Calu3 (cell line): ENCODE results near the gene MCC. TPM values are rescaled to one million over a fixed set of nuclear protein-coding genes. Genes with fewer than 3 reads are reported as not detected.
"Not testable (repeated sequence)": the region's sequence is repeated elsewhere in the genome, so short reads cannot be mapped to it uniquely, and the experiment has no call there.

Experiments used
- BruUV-seq: library from RNA; stranded (reverse); fragments of 400-500 nt; replicated peaks from 2 replicates; lab custom pipeline; 2021; lab: Mats Ljungman, UMichigan
- CTCF ChIA-PET: fragments of 300-600 bp; sonication (Branson Sonifier 250); formaldehyde crosslinking; loops from one replicate; lab custom pipeline; 2022; ENCODE audit warnings: antibody characterized with exemption; lab: Charles Lee
- DNase-seq: peaks from one replicate; pipeline ENCODE4 v3.0.0; 2022
- H3K27ac Mint-ChIP-seq: one replicate; pipeline ENCODE4 v1.8.0; 2022; ENCODE audit warnings: mixed read lengths; ENCODE audit not compliant: unreplicated experiment
- H3K27me3 Mint-ChIP-seq: one replicate; pipeline ENCODE4 v1.8.0; 2022; ENCODE audit warnings: mixed read lengths; ENCODE audit not compliant: unreplicated experiment
- H3K36me3 Mint-ChIP-seq: one replicate; pipeline ENCODE4 v1.8.0; 2022; ENCODE audit warnings: mild to moderate bottlenecking, moderate library complexity, mixed read lengths; ENCODE audit not compliant: insufficient read depth, unreplicated experiment
- H3K4me1 Mint-ChIP-seq: one replicate; pipeline ENCODE4 v1.8.0; 2022; ENCODE audit warnings: mild to moderate bottlenecking, low read depth, mixed read lengths; ENCODE audit not compliant: unreplicated experiment
- H3K4me3 Mint-ChIP-seq: one replicate; pipeline ENCODE4 v1.8.0; 2022; ENCODE audit warnings: mild to moderate bottlenecking, low read depth, moderate library complexity, mixed read lengths; ENCODE audit not compliant: unreplicated experiment
- H3K9me3 Mint-ChIP-seq: one replicate; pipeline ENCODE4 v1.8.0; 2022; ENCODE audit warnings: low read depth, mixed read lengths; ENCODE audit not compliant: unreplicated experiment
- intact Hi-C: fragments of 100-400 bp; cut with micrococcal nuclease; formaldehyde crosslinking; loops from one replicate; pipeline ENCODE4 v1.10.0; 2022; ENCODE audit not compliant: unreplicated experiment
- total RNA-seq: library from RNA; stranded (reverse); gene quantifications from 2 replicates; pipeline ENCODE4 v1.2.3, GENCODE V29; 2022
- TF ChIP-seq, protein P1 (sequence below): fragments of 200-600 bp; IDR thresholded peaks from one replicate; pipeline ENCODE4 v1.8.0; 2022; ENCODE audit warnings: antibody characterized with exemption; ENCODE audit not compliant: unreplicated experiment

Gene MCC
- total RNA-seq, 1 experiment from 2014 or later, result 2.8 TPM

- DNase-seq, result no peak
- TF ChIP-seq, protein P1, sequence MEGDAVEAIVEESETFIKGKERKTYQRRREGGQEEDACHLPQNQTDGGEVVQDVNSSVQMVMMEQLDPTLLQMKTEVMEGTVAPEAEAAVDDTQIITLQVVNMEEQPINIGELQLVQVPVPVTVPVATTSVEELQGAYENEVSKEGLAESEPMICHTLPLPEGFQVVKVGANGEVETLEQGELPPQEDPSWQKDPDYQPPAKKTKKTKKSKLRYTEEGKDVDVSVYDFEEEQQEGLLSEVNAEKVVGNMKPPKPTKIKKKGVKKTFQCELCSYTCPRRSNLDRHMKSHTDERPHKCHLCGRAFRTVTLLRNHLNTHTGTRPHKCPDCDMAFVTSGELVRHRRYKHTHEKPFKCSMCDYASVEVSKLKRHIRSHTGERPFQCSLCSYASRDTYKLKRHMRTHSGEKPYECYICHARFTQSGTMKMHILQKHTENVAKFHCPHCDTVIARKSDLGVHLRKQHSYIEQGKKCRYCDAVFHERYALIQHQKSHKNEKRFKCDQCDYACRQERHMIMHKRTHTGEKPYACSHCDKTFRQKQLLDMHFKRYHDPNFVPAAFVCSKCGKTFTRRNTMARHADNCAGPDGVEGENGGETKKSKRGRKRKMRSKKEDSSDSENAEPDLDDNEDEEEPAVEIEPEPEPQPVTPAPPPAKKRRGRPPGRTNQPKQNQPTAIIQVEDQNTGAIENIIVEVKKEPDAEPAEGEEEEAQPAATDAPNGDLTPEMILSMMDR, result no peak
- no TSS peak for BruUV-seq
- H3K9me3 Mint-ChIP-seq, result peaks cover 11% of the 10 kb centered on the region
- no peaks in the 10 kb centered on the region for H3K36me3 Mint-ChIP-seq
- H3K27me3 Mint-ChIP-seq, result peaks cover 28% of the 10 kb centered on the region
- H3K4me1 Mint-ChIP-seq, result no peaks in the 10 kb centered on the region
- no peak overlapping the region for H3K4me3 Mint-ChIP-seq
- intact Hi-C loops, result no loop called here
- CTCF ChIA-PET, result no interaction called here
- H3K27ac Mint-ChIP-seq, result no peak overlapping the region
These were observed 413.2 kb downstream of the MCC start for GRCh38 chr5:113075019-113075418.

DNA sequence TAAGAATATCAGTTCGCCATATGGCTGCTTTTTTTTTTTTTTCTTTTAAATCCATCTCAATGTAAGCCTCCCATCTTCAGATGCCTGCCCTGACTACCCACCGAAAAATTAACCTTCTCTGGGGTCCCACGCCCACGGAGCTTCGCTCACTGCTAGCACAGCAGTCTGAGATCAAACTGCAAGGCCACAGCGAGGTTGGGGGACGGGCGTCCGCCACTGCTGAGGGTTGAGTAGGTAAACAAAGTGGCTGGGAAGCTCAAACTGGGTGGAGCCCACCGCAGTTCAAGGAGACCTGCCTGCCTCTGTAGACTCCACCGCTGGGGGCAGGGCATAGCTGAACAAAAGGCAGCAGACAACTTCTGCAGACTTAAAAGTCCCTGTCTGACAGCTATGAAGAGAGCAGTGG is 414.6 kb downstream of the MCC start:
- intact Hi-C loops, H3K4me1 Mint-ChIP-seq, DNase-seq, H3K27ac Mint-ChIP-seq, H3K4me3 Mint-ChIP-seq, H3K36me3 Mint-ChIP-seq, CTCF ChIA-PET, H3K9me3 Mint-ChIP-seq, BruUV-seq: not testable (repeated sequence)
- H3K27me3 Mint-ChIP-seq, result peaks cover 28% of the 10 kb centered on the region

DNA sequence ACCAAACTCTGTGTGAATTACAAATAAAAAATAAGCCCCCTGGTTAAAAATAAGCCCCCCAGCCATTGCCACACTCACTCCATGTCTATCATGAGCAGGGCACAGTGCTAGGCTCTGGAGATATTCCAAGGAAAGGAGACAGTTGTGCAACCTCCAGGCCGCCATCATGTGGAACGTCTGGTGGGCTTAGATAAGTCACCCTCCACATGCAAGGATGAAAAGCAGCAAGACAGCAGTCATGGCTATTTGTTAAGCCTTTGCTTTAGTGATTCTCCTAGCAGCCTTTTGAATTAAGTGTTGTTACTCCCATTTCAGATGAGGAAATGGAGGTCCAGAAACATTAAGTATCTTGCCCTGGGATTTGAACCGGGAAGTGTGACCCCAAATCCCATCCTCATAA is 416.9 kb downstream of the MCC start:
- no TSS peak for BruUV-seq
- TF ChIP-seq, protein P1, result no peak
- Mint-ChIP-seq H3K9me3 (peaks cover 5% of the 10 kb centered on the region), H3K4me3 (no peak overlapping the region), H3K36me3 (no peaks in the 10 kb centered on the region), H3K27me3 (peaks cover 15% of the 10 kb centered on the region), H3K4me1 (no peaks in the 10 kb centered on the region), H3K27ac (no peak overlapping the region)
- DNase-seq, result no peak
- intact Hi-C loops, result no loop called here
- CTCF ChIA-PET, result no interaction called here

GRCh38 chr5:113070901-113071300 is 417.4 kb downstream of the MCC start:
- CTCF ChIA-PET, result no interaction called here
- BruUV-seq, result no TSS peak
- Mint-ChIP-seq H3K27ac (no peak overlapping the region), H3K4me3 (no peak overlapping the region), H3K36me3 (no peaks in the 10 kb centered on the region), H3K9me3 (peaks cover 5% of the 10 kb centered on the region), H3K27me3 (peaks cover 15% of the 10 kb centered on the region), H3K4me1 (no peaks in the 10 kb centered on the region)
- TF ChIP-seq, protein P1, result no peak
- intact Hi-C loops, result no loop called here
- no peak for DNase-seq

DNA sequence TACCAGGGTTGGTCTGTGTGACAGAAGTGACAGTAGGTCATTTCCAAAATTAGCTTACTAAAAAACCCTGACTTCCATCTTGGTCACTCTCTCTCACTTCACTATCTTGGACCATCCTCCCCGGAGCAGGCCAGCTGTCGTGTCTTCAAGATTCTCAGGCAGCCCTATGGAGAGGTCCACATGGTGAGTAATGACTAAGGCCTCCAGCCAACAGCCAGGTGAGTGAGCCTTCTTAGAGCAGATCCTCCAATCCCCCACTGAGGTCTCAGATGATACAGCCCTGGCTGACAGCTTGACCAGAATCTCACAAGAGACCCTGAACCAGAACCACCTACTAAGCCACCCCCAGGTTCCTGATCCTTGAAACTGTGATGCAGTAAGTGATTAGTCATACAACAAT is 419.7 kb downstream of the MCC start:
- no peaks in the 10 kb centered on the region for H3K4me1 Mint-ChIP-seq
- no peak for DNase-seq
- CTCF ChIA-PET, result no interaction called here
- peaks cover 15% of the 10 kb centered on the region for H3K27me3 Mint-ChIP-seq
- no peak overlapping the region for H3K4me3 Mint-ChIP-seq
- BruUV-seq, result no TSS peak
- intact Hi-C loops, result no loop called here
- TF ChIP-seq, protein P1, result no peak
- H3K9me3 Mint-ChIP-seq, result peaks cover 3% of the 10 kb centered on the region
- no peaks in the 10 kb centered on the region for H3K36me3 Mint-ChIP-seq
- H3K27ac Mint-ChIP-seq, result no peak overlapping the region
